Measurements from ENCODE around the gene WWOX.

Gene WWOX

GRCh38 chr16:78995441-78995840 lies 896.0 kb downstream of the WWOX start:
- TF ChIP-seq YY1 (IDR thresholded peaks at IDR 0.05; ENCODE audit: insufficient read depth, insufficient read length) (no peak), ZNF274 (IDR thresholded peaks at IDR 0.05; ENCODE audit: low read depth, low read length) (no peak), SUZ12 (IDR thresholded peaks at IDR 0.05; ENCODE audit: extremely low read depth, insufficient read depth, insufficient read length) (no peak)
- no peak for DNase-seq (ENCODE audit: low read depth, low spot score)
- Histone ChIP-seq H3K9ac (ENCODE audit: insufficient read length, low read depth) (no peak overlapping the region), H3K4me3 (ENCODE audit: insufficient read length, low read depth) (no peak overlapping the region), H3K4me1 (ENCODE audit: insufficient read depth, insufficient read length) (no peaks in the 10 kb centered on the region), H3K36me3 (ENCODE audit: insufficient read depth, insufficient read length, low read length) (no peaks in the 10 kb centered on the region), H3K27me3 (ENCODE audit: insufficient read depth, insufficient read length) (no peaks in the 10 kb centered on the region), H3K9me3 (ENCODE audit: insufficient read depth, low read length) (peaks cover 3% of the 10 kb centered on the region; the same call in 1 of the 2 replicates)

- H3K4me3 ChIP-seq (ENCODE audit: insufficient read length, low read depth), result no peak overlapping the region
- no peak overlapping the region for H3K9ac ChIP-seq (ENCODE audit: insufficient read length, low read depth)
- H3K4me1 ChIP-seq (ENCODE audit: insufficient read depth, insufficient read length), result no peaks in the 10 kb centered on the region
- no peak for DNase-seq (ENCODE audit: low read depth, low spot score)
- peaks cover 4% of the 10 kb centered on the region; the same call in 1 of the 2 replicates for H3K9me3 ChIP-seq (ENCODE audit: insufficient read depth, low read length)
- H3K27me3 ChIP-seq (ENCODE audit: insufficient read depth, insufficient read length), result no peaks in the 10 kb centered on the region
- H3K36me3 ChIP-seq (ENCODE audit: insufficient read depth, insufficient read length, low read length), result no peaks in the 10 kb centered on the region
- TF ChIP-seq ZNF274 (IDR thresholded peaks at IDR 0.05; ENCODE audit: low read depth, low read length) (no peak), SUZ12 (IDR thresholded peaks at IDR 0.05; ENCODE audit: extremely low read depth, insufficient read depth, insufficient read length) (no peak), YY1 (IDR thresholded peaks at IDR 0.05; ENCODE audit: insufficient read depth, insufficient read length) (no peak)
These were observed 897.3 kb downstream of the WWOX start for GRCh38 chr16:78996790-78997189.

GRCh38 chr16:78998879-78999278 lies 899.4 kb downstream of the WWOX start:
- no peak for DNase-seq (ENCODE audit: low read depth, low spot score)
- no peaks in the 10 kb centered on the region for H3K36me3 ChIP-seq (ENCODE audit: insufficient read depth, insufficient read length, low read length)
- H3K9ac ChIP-seq (ENCODE audit: insufficient read length, low read depth), result no peak overlapping the region
- peaks cover 4% of the 10 kb centered on the region; the same call in 1 of the 2 replicates for H3K9me3 ChIP-seq (ENCODE audit: insufficient read depth, low read length)
- H3K4me3 ChIP-seq (ENCODE audit: insufficient read length, low read depth), result no peak overlapping the region
- TF ChIP-seq SUZ12 (IDR thresholded peaks at IDR 0.05; ENCODE audit: extremely low read depth, insufficient read depth, insufficient read length), result no peak
- TF ChIP-seq ZNF274 (IDR thresholded peaks at IDR 0.05; ENCODE audit: low read depth, low read length), result no peak
- no peak for TF ChIP-seq YY1 (IDR thresholded peaks at IDR 0.05; ENCODE audit: insufficient read depth, insufficient read length)
- H3K27me3 ChIP-seq (ENCODE audit: insufficient read depth, insufficient read length), result no peaks in the 10 kb centered on the region
- H3K4me1 ChIP-seq (ENCODE audit: insufficient read depth, insufficient read length), result no peaks in the 10 kb centered on the region

- peak; percentile 56 for DNase-seq (ENCODE audit: low read depth, low spot score)
- H3K27me3 ChIP-seq (ENCODE audit: insufficient read depth, insufficient read length), result no peaks in the 10 kb centered on the region
- TF ChIP-seq SUZ12 (IDR thresholded peaks at IDR 0.05; ENCODE audit: extremely low read depth, insufficient read depth, insufficient read length) (no peak), YY1 (IDR thresholded peaks at IDR 0.05; ENCODE audit: insufficient read depth, insufficient read length) (no peak), ZNF274 (IDR thresholded peaks at IDR 0.05; ENCODE audit: low read depth, low read length) (no peak)
- H3K4me3 ChIP-seq (ENCODE audit: insufficient read length, low read depth), result no peak overlapping the region
- H3K36me3 ChIP-seq (ENCODE audit: insufficient read depth, insufficient read length, low read length), result no peaks in the 10 kb centered on the region
- peaks cover 4% of the 10 kb centered on the region; the same call in 1 of the 2 replicates for H3K9me3 ChIP-seq (ENCODE audit: insufficient read depth, low read length)
- H3K4me1 ChIP-seq (ENCODE audit: insufficient read depth, insufficient read length), result no peaks in the 10 kb centered on the region
- no peak overlapping the region for H3K9ac ChIP-seq (ENCODE audit: insufficient read length, low read depth)
These were observed 901.9 kb downstream of the WWOX start for GRCh38 chr16:79001156-79001967.

- H3K4me3 ChIP-seq (ENCODE audit: insufficient read length, low read depth), result no peak overlapping the region
These were observed 903.7 kb downstream of the WWOX start for GRCh38 chr16:79003026-79003609.

GRCh38 chr16:79004309-79004708 lies 904.9 kb downstream of the WWOX start:
- H3K4me1 ChIP-seq (ENCODE audit: insufficient read depth, insufficient read length), result no peaks in the 10 kb centered on the region
- peaks cover 4% of the 10 kb centered on the region; the same call in 1 of the 2 replicates for H3K9me3 ChIP-seq (ENCODE audit: insufficient read depth, low read length)
- TF ChIP-seq SUZ12 (IDR thresholded peaks at IDR 0.05; ENCODE audit: extremely low read depth, insufficient read depth, insufficient read length) (no peak), YY1 (IDR thresholded peaks at IDR 0.05; ENCODE audit: insufficient read depth, insufficient read length) (no peak), ZNF274 (IDR thresholded peaks at IDR 0.05; ENCODE audit: low read depth, low read length) (no peak)
- no peak for DNase-seq (ENCODE audit: low read depth, low spot score)
- no peaks in the 10 kb centered on the region for H3K27me3 ChIP-seq (ENCODE audit: insufficient read depth, insufficient read length)
- H3K4me3 ChIP-seq (ENCODE audit: insufficient read length, low read depth), result no peak overlapping the region
- no peak overlapping the region for H3K9ac ChIP-seq (ENCODE audit: insufficient read length, low read depth)
- no peaks in the 10 kb centered on the region for H3K36me3 ChIP-seq (ENCODE audit: insufficient read depth, insufficient read length, low read length)

More at GRCh38 chr16:79003026-79003609, 903.7 kb downstream of the WWOX start:
- Histone ChIP-seq H3K36me3 (ENCODE audit: insufficient read depth, insufficient read length, low read length) (no peaks in the 10 kb centered on the region), H3K9me3 (ENCODE audit: insufficient read depth, low read length) (peaks cover 4% of the 10 kb centered on the region; the same call in 1 of the 2 replicates), H3K27me3 (ENCODE audit: insufficient read depth, insufficient read length) (no peaks in the 10 kb centered on the region), H3K9ac (ENCODE audit: insufficient read length, low read depth) (no peak overlapping the region), H3K4me1 (ENCODE audit: insufficient read depth, insufficient read length) (no peaks in the 10 kb centered on the region)
- DNase-seq (ENCODE audit: low read depth, low spot score), result no peak
- no peak for TF ChIP-seq YY1 (IDR thresholded peaks at IDR 0.05; ENCODE audit: insufficient read depth, insufficient read length)
- TF ChIP-seq ZNF274 (IDR thresholded peaks at IDR 0.05; ENCODE audit: low read depth, low read length), result no peak
- no peak for TF ChIP-seq SUZ12 (IDR thresholded peaks at IDR 0.05; ENCODE audit: extremely low read depth, insufficient read depth, insufficient read length)

- TF ChIP-seq ZNF274 (IDR thresholded peaks at IDR 0.05; ENCODE audit: low read depth, low read length) (no peak), SUZ12 (IDR thresholded peaks at IDR 0.05; ENCODE audit: extremely low read depth, insufficient read depth, insufficient read length) (no peak), YY1 (IDR thresholded peaks at IDR 0.05; ENCODE audit: insufficient read depth, insufficient read length) (no peak)
These were observed 905.6 kb downstream of the WWOX start for GRCh38 chr16:79005096-79005495.

More at GRCh38 chr16:79005096-79005495, 905.6 kb downstream of the WWOX start:
- no peaks in the 10 kb centered on the region for H3K27me3 ChIP-seq (ENCODE audit: insufficient read depth, insufficient read length)
- H3K4me3 ChIP-seq (ENCODE audit: insufficient read length, low read depth), result no peak overlapping the region
- H3K9ac ChIP-seq (ENCODE audit: insufficient read length, low read depth), result no peak overlapping the region
- H3K9me3 ChIP-seq (ENCODE audit: insufficient read depth, low read length), result peaks cover 4% of the 10 kb centered on the region; the same call in 1 of the 2 replicates
- H3K36me3 ChIP-seq (ENCODE audit: insufficient read depth, insufficient read length, low read length), result no peaks in the 10 kb centered on the region
- DNase-seq (ENCODE audit: low read depth, low spot score), result no peak
- no peaks in the 10 kb centered on the region for H3K4me1 ChIP-seq (ENCODE audit: insufficient read depth, insufficient read length)

Measured in NT2/D1 (cell line).